Stomach (tissue), 9 donors: ENCODE data around the gene MYH6. TPM values are rescaled to one million over a fixed set of nuclear protein-coding genes. Genes with fewer than 3 reads are reported as not detected.
A peak's percentile ranks its signal among the peaks of the same experiment; 100 is the strongest.

Experiments
- DNase-seq, 2 donors: peaks; one replicate each; pipeline versions ENCODE4 v3.0.0 to v3.0.0-alpha.2; 2013 to 2019
- H3K27ac ChIP-seq, 5 donors: fragments of 200-600 bp in 4 of 5; sonication (generic) in 4 of 5; one replicate each; pipeline ENCODE4 v1.5.1; 2013 to 2019; ENCODE audit warnings: mild to moderate bottlenecking in 1 of 5, moderate library complexity in 1 of 5
- H3K27me3 ChIP-seq, 3 donors: fragments of 200-600 bp; sonication (generic); one replicate each; pipeline ENCODE4 v1.5.1; 2017 to 2019; ENCODE audit warnings: mixed run types in 1 of 3
- H3K36me3 ChIP-seq, 4 donors: fragments of 200-600 bp; sonication (generic); 1 replicate in 3 of 4; 2 replicates in 1 of 4; pipeline ENCODE4 v1.5.1; 2016 to 2019
- H3K4me1 ChIP-seq, 4 donors: fragments of 200-600 bp; sonication (generic); one replicate each; pipeline ENCODE4 v1.5.1; 2016 to 2019
- H3K4me3 ChIP-seq, 4 donors: fragments of 200-600 bp; sonication (generic) in 3 of 4; one replicate each; pipeline ENCODE4 v1.5.1; 2016 to 2019; ENCODE audit warnings: mild to moderate bottlenecking in 1 of 4
- H3K9me3 ChIP-seq, 4 donors: fragments of 200-600 bp; sonication (generic); one replicate each; pipeline ENCODE4 v1.5.1; 2016 to 2019
- CTCF ChIP-seq, 7 experiments: fragments of 450-650 bp in 4 of 7; fragments of 200-600 bp in 3 of 7; sonication (generic) in 3 of 7; IDR thresholded peaks; one replicate each; pipeline ENCODE4 v1.5.1; 2016 to 2019; ENCODE audit warnings: antibody characterized with exemption in 7 of 7, control low read depth in 2 of 7, mild to moderate bottlenecking in 1 of 7
- EP300 ChIP-seq: sonication (generic); formaldehyde crosslinking; IDR thresholded peaks from one replicate; pipeline ENCODE4 v1.6.1; 2017; ENCODE audit warnings: antibody characterized with exemption
- POLR2A ChIP-seq, 4 donors: fragments of 450-650 bp; IDR thresholded peaks; one replicate each; pipeline ENCODE4 v1.6.1; 2016; ENCODE audit warnings: antibody characterized with exemption in 4 of 4, control low read depth in 2 of 4, mild to moderate bottlenecking in 1 of 4, moderate library complexity in 1 of 4
- POLR2AphosphoS5 ChIP-seq, 3 donors: sonication (generic); formaldehyde crosslinking; IDR thresholded peaks; one replicate each; pipeline ENCODE4 v1.6.1; 2016; ENCODE audit warnings: antibody characterized with exemption in 3 of 3
- WGBS, 5 donors: extraction: QIAGEN DNeasy Blood & Tissue Kit in 3 of 5; methylation state at CpG; one replicate each; pipeline versions ENCODE4 v1.1.5 to v1.1.7; 2013 to 2018; 5-methylcytosine and 5-hydroxymethylcytosine counted together
- intact Hi-C: fragments of 100-400 bp; cut with DNase I; formaldehyde crosslinking; loops from one replicate; pipeline ENCODE4 v1.15.1; 2023; ENCODE audit warnings: low total_unique reads
- polyA plus RNA-seq, 3 donors: library from polyadenylated mRNA; stranded (reverse); fragments of 200-250 nt; gene quantifications; one replicate each; pipeline ENCODE4 v1.2.3, GENCODE V29; 2013
- total RNA-seq, 5 donors: library from RNA; depleted of rRNA; stranded (reverse); fragments of >200 nt; gene quantifications; one replicate each; pipeline versions ENCODE4 v1.1.0 to v1.2.3, GENCODE V29; 2014 to 2016
- donor health status: healthy with polysubstance abuse.
- donor health status: Bipolar disorder and iron deficiency.
- donor health status: healthy.

MYH6 gene
- total and polyA plus RNA-seq, 8 donors = 0.37 to 3.2 (median 0.97) TPM; not detected in 4

DNA sequence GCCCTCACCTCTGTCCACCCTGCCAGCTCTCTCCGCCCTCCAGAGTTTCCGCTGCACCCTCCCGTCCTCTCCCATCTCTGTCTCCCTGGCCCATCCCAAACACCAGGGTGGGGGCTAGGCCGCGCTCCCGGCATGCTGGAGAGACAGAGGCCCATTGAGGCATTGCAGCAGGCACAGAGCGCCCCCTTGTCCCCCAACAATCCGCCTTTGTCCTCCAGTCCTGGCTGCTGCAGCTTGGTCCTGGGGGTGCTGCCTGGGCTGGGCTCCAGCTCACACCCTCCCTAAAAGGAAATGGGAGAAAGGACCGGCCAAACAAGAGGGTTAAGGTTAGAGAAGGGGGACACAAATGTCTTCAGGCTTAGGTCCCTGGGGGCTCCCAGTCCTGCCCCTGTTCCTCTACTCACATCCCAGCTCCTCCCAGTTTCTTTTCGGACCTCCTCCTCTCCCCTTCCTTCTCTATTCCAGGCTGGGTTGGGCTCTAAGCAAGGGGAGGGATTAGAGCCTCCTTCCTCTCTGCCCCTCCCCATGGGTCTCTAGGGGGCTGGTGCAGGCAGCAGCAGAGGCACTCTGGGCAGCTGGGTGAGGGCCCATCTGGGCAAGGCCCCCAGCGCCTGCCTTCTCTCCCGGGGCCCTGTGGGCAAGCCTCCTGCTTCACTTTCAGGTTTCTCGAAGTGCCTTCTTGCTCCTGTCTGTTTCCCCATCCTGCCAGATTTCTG lies 31.4 kb downstream of the MYH6 start, which contains the start of gene CMTM5:
Gene CMTM5, plus strand, starts transcription at position 565 of the 716 bp plus-strand sequence. CDS start 206 bp downstream, outside the sequence.
- Histone ChIP-seq H3K36me3 (no peaks in the 10 kb centered on the region), H3K4me1 (peaks cover 0 to 10% (median 0%) of the 10 kb centered on the region in 4 donors), H3K9me3 (no peaks in the 10 kb centered on the region), H3K27me3 (peaks cover 0 to 19% (median 0%) of the 10 kb centered on the region in 3 donors), H3K27ac (peak within 1 kb of the TSS in 1 of 5 donors; percentile 20), H3K4me3 (peak within 1 kb of the TSS in 3 of 4 donors; percentile 12 to 17 (median 17))
- DNase-seq = peak in 1 of 2 donors; percentile 79
- intact Hi-C loops = no loop called here
- WGBS, 5 donors = 52 to 58% (median 58%) methylated on average over 11 to 13 of the region's 13 CpGs
- TF ChIP-seq EP300 (no peak), CTCF (IDR thresholded peaks at IDR 0.05) (no peak), POLR2A (IDR thresholded peaks at IDR 0.05) (no peak), POLR2AphosphoS5 (IDR thresholded peaks at IDR 0.05) (no peak)

DNA sequence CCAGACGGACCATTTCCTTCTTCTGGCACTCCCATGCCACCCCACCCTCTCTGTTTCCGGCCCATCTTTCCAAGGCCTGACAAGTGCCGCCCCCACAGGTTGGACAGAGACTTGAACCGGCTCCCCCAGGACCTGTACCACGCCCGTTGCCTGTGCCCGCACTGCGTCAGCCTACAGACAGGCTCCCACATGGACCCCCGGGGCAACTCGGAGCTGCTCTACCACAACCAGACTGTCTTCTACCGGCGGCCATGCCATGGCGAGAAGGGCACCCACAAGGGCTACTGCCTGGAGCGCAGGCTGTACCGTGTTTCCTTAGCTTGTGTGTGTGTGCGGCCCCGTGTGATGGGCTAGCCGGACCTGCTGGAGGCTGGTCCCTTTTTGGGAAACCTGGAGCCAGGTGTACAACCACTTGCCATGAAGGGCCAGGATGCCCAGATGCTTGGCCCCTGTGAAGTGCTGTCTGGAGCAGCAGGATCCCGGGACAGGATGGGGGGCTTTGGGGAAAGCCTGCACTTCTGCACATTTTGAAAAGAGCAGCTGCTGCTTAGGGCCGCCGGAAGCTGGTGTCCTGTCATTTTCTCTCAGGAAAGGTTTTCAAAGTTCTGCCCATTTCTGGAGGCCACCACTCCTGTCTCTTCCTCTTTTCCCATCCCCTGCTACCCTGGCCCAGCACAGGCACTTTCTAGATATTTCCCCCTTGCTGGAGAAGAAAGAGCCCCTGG lies 32.4 kb downstream of the MYH6 start:
- no peak overlapping the region for H3K27ac ChIP-seq

GRCh38 chr14:23373041-23373440 lies 35.0 kb downstream of the MYH6 start:
- Histone ChIP-seq H3K4me3 (no peak overlapping the region), H3K36me3 (no peaks in the 10 kb centered on the region), H3K27me3 (no peaks in the 10 kb centered on the region), H3K27ac (no peak overlapping the region), H3K4me1 (peaks cover 0 to 10% (median 0%) of the 10 kb centered on the region in 4 donors), H3K9me3 (no peaks in the 10 kb centered on the region)
- TF ChIP-seq CTCF (IDR thresholded peaks at IDR 0.05) = no peak
- no peak for TF ChIP-seq POLR2A (IDR thresholded peaks at IDR 0.05)
- TF ChIP-seq POLR2AphosphoS5 (IDR thresholded peaks at IDR 0.05) = no peak
- TF ChIP-seq EP300 = no peak
- DNase-seq = no peak
- WGBS, 5 donors = 70 to 92% (median 85%) methylated on average over 3 of the region's 3 CpGs
- intact Hi-C loops = loop anchor here (5.0 kb wide), 1 partner anchor 111 kb away; no protein-coding TSS in a partner anchor

More for the DNA sequence above, 32.4 kb downstream of the MYH6 start:
- H3K27me3 ChIP-seq = peaks cover 0 to 10% (median 0%) of the 10 kb centered on the region in 3 donors
- intact Hi-C loops = no loop called here
- H3K4me1 ChIP-seq = peaks cover 0 to 10% (median 0%) of the 10 kb centered on the region in 4 donors
- 86 to 91% (median 90%) methylated on average over 14 to 21 of the region's 21 CpGs for WGBS, 5 donors
- no peaks in the 10 kb centered on the region for H3K9me3 ChIP-seq
- no peaks in the 10 kb centered on the region for H3K36me3 ChIP-seq
- TF ChIP-seq POLR2AphosphoS5 (IDR thresholded peaks at IDR 0.05) (no peak), CTCF (IDR thresholded peaks at IDR 0.05) (no peak), EP300 (no peak), POLR2A (IDR thresholded peaks at IDR 0.05) (no peak)
- no peak overlapping the region for H3K4me3 ChIP-seq
- no peak for DNase-seq

DNA sequence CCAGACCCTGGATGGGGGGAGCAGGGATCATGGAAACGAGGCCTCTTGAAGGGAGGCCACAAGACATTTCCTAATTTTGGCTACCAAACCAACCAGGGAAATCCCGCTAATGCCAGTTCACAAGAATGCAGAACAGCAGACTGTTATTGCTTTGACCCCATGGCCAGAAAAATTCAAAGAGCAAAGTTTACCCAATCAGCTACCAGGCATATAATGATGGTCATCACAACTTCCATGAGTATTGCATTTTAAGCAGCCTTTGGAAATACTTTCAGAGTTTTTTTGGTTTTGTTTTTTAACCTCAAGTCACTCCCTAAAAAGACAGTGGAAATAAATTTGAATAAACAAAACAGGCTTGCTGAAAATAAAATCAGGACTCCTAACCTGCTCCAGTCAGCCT lies 35.6 kb downstream of the MYH6 start, which contains the start of gene IL25:
Gene IL25, plus strand, starts transcription at position 301 of the 400 bp plus-strand sequence.
- no peaks in the 10 kb centered on the region for H3K36me3 ChIP-seq
- no peak for DNase-seq
- WGBS, 5 donors = 71 to 83% (median 73%) methylated on average over 2 of the region's 2 CpGs
- peaks cover 0 to 10% (median 0%) of the 10 kb centered on the region in 4 donors for H3K4me1 ChIP-seq
- no peaks in the 10 kb centered on the region for H3K9me3 ChIP-seq
- intact Hi-C loops = loop anchor here (5.0 kb wide), 1 partner anchor 110 kb away; no protein-coding TSS in a partner anchor
- no peaks in the 10 kb centered on the region for H3K27me3 ChIP-seq
- H3K4me3 ChIP-seq = no peak within 1 kb of the TSS
- TF ChIP-seq CTCF (IDR thresholded peaks at IDR 0.05) (no peak), POLR2A (IDR thresholded peaks at IDR 0.05) (no peak), EP300 (no peak), POLR2AphosphoS5 (IDR thresholded peaks at IDR 0.05) (no peak)
- H3K27ac ChIP-seq = no peak within 1 kb of the TSS
